Activated CD8-positive, alpha-beta T cell treated with anti-CD3 and anti-CD28 coated beads, Interleukin-2, amount 10 ng/mL, durations not matched to agents 7 days and 5 days (primary cell): ENCODE data around the gene BEND4. TPM values are rescaled to one million over a fixed set of nuclear protein-coding genes. Genes with fewer than 3 reads are reported as not detected.
"Not testable (repeated sequence)": the region's sequence is repeated elsewhere in the genome, so short reads cannot be mapped to it uniquely, and the experiment has no call there.

Source experiments
- ATAC-seq: fragments of 150-1000 bp; cut with Tn5 transposase; one replicate; pipeline ENCODE4 v1.10.0; 2021; ENCODE audit warnings: moderate library complexity
- CTCF ChIA-PET: fragments of 350-600 bp; sonication (Branson Sonifier 250); formaldehyde crosslinking; loops from one replicate; lab custom pipeline; 2021; ENCODE audit warnings: antibody characterized with exemption; lab: Charles Lee
- POLR2A ChIA-PET: fragments of 350-600 bp; sonication (Branson Sonifier 250); formaldehyde crosslinking; loops from one replicate; lab custom pipeline; 2021; ENCODE audit warnings: antibody characterized with exemption; lab: Charles Lee
- DNase-seq: peaks from one replicate; pipeline ENCODE4 v3.0.0-alpha.2; 2020
- H3K27ac Mint-ChIP-seq: one replicate; pipeline ENCODE4 v1.8.0; 2021; ENCODE audit warnings: mild to moderate bottlenecking, mixed read lengths
- H3K27me3 Mint-ChIP-seq: one replicate; pipeline ENCODE4 v1.8.0; 2021; ENCODE audit warnings: low read depth, mixed read lengths
- H3K36me3 Mint-ChIP-seq: one replicate; pipeline ENCODE4 v1.8.0; 2021; ENCODE audit warnings: low read depth, mixed read lengths
- H3K4me1 Mint-ChIP-seq: one replicate; pipeline ENCODE4 v1.8.0; 2021; ENCODE audit warnings: low read depth, mixed read lengths
- H3K4me3 Mint-ChIP-seq: one replicate; pipeline ENCODE4 v1.8.0; 2021; ENCODE audit warnings: mild to moderate bottlenecking, mixed read lengths
- H3K9me3 Mint-ChIP-seq: one replicate; pipeline ENCODE4 v1.8.0; 2022; ENCODE audit warnings: mixed read lengths; ENCODE audit not compliant: insufficient read depth
- total RNA-seq, 2 experiments: library from RNA; stranded (reverse); gene quantifications; one replicate each; pipeline ENCODE4 v1.2.3, GENCODE V29; 2021

Gene BEND4
- under 1 TPM; 0.37 to 0.81 TPM for total RNA-seq

GRCh38 chr4:42152507-42153504 lies at the start of gene BEND4:
TSS of gene BEND4 (minus strand) at chr4:42152655. CDS start at chr4:42152143, 512 bp downstream.
- POLR2A ChIA-PET = no interaction called here
- no peaks in the 10 kb centered on the region for H3K36me3 Mint-ChIP-seq
- no peaks in the 10 kb centered on the region for H3K9me3 Mint-ChIP-seq
- peaks cover 17% of the 10 kb centered on the region for H3K4me1 Mint-ChIP-seq
- H3K27me3 Mint-ChIP-seq = peaks cover 50% of the 10 kb centered on the region
- ATAC-seq (no peak), DNase-seq (no peak)
- CTCF ChIA-PET = interaction anchor here (0.6 kb wide), 1 partner anchor 96 kb away, joined by 3 read pairs; no protein-coding TSS in a partner anchor
- H3K27ac Mint-ChIP-seq = no peak within 1 kb of the TSS
- peak within 1 kb of the TSS; percentile 62 for H3K4me3 Mint-ChIP-seq

GRCh38 chr4:42197341-42197740 lies 44.9 kb upstream of the BEND4 start:
- Mint-ChIP-seq H3K4me3 (no peak overlapping the region), H3K27ac (no peak overlapping the region), H3K4me1 (no peaks in the 10 kb centered on the region), H3K36me3 (no peaks in the 10 kb centered on the region), H3K27me3 (peaks cover 2% of the 10 kb centered on the region), H3K9me3 (no peaks in the 10 kb centered on the region)
- CTCF ChIA-PET = no interaction called here
- POLR2A ChIA-PET = no interaction called here
- no peak for ATAC-seq
- DNase-seq = no peak

GRCh38 chr4:42172921-42173320 lies 20.5 kb upstream of the BEND4 start:
- no peaks in the 10 kb centered on the region for H3K27me3 Mint-ChIP-seq
- no peaks in the 10 kb centered on the region for H3K36me3 Mint-ChIP-seq
- no peak overlapping the region for H3K27ac Mint-ChIP-seq
- ATAC-seq (no peak), DNase-seq (no peak)
- ChIA-PET POLR2A (no interaction called here), CTCF (no interaction called here)
- no peaks in the 10 kb centered on the region for H3K4me1 Mint-ChIP-seq
- no peaks in the 10 kb centered on the region for H3K9me3 Mint-ChIP-seq
- H3K4me3 Mint-ChIP-seq = no peak overlapping the region

- no peak for ATAC-seq
- Mint-ChIP-seq H3K4me1 (no peaks in the 10 kb centered on the region), H3K36me3 (no peaks in the 10 kb centered on the region), H3K27ac (no peak overlapping the region), H3K9me3 (no peaks in the 10 kb centered on the region), H3K4me3 (no peak overlapping the region), H3K27me3 (no peaks in the 10 kb centered on the region)
- POLR2A ChIA-PET = no interaction called here
- DNase-seq = no peak
- CTCF ChIA-PET = no interaction called here
These were observed 19.8 kb upstream of the BEND4 start for GRCh38 chr4:42172128-42172790.

GRCh38 chr4:42167709-42168108 lies 15.3 kb upstream of the BEND4 start:
- ChIA-PET POLR2A (no interaction called here), CTCF (no interaction called here)
- DNase-seq (no peak), ATAC-seq (no peak)
- H3K4me3 Mint-ChIP-seq = no peak overlapping the region
- H3K9me3 Mint-ChIP-seq = peaks cover 4% of the 10 kb centered on the region
- no peaks in the 10 kb centered on the region for H3K36me3 Mint-ChIP-seq
- no peaks in the 10 kb centered on the region for H3K4me1 Mint-ChIP-seq
- no peak overlapping the region for H3K27ac Mint-ChIP-seq
- no peaks in the 10 kb centered on the region for H3K27me3 Mint-ChIP-seq

GRCh38 chr4:42166186-42166585 lies 13.7 kb upstream of the BEND4 start:
- H3K36me3 Mint-ChIP-seq, H3K9me3 Mint-ChIP-seq, H3K27me3 Mint-ChIP-seq, CTCF ChIA-PET, ATAC-seq, H3K4me1 Mint-ChIP-seq, H3K27ac Mint-ChIP-seq, DNase-seq, H3K4me3 Mint-ChIP-seq: not testable (repeated sequence)
- POLR2A ChIA-PET = interaction anchor here (0.6 kb wide), 1 partner anchor 10 kb away, joined by 3 read pairs; no protein-coding TSS in a partner anchor

GRCh38 chr4:42159271-42160001 lies 7.0 kb upstream of the BEND4 start:
- POLR2A ChIA-PET = no interaction called here
- no peak for DNase-seq
- H3K27ac Mint-ChIP-seq = no peak overlapping the region

GRCh38 chr4:42151568-42152506 lies 618 bp downstream of the BEND4 start:
- H3K4me3 Mint-ChIP-seq = peak overlapping the region; percentile 62
- H3K9me3 Mint-ChIP-seq = no peaks in the 10 kb centered on the region
- POLR2A ChIA-PET = no interaction called here
- H3K4me1 Mint-ChIP-seq = peaks cover 17% of the 10 kb centered on the region
- H3K27ac Mint-ChIP-seq = no peak overlapping the region
- peak; percentile 30 for DNase-seq
- H3K27me3 Mint-ChIP-seq = peaks cover 50% of the 10 kb centered on the region
- peak; percentile 73 for ATAC-seq
- CTCF ChIA-PET = interaction anchor here (0.6 kb wide), 1 partner anchor 95 kb away, joined by 3 read pairs; no protein-coding TSS in a partner anchor
- H3K36me3 Mint-ChIP-seq = no peaks in the 10 kb centered on the region

More at GRCh38 chr4:42159271-42160001, 7.0 kb upstream of the BEND4 start:
- no peak for ATAC-seq
- CTCF ChIA-PET = no interaction called here
- H3K36me3 Mint-ChIP-seq = no peaks in the 10 kb centered on the region
- H3K9me3 Mint-ChIP-seq = peaks cover 4% of the 10 kb centered on the region
- H3K4me3 Mint-ChIP-seq = no peak overlapping the region
- H3K27me3 Mint-ChIP-seq = peaks cover 7% of the 10 kb centered on the region
- H3K4me1 Mint-ChIP-seq = no peaks in the 10 kb centered on the region

- ATAC-seq = no peak
- H3K27me3 Mint-ChIP-seq = peaks cover 48% of the 10 kb centered on the region
These were observed 1.5 kb downstream of the BEND4 start for GRCh38 chr4:42150653-42151567.

GRCh38 chr4:42149004-42149403 lies 3.5 kb downstream of the BEND4 start:
- H3K27me3 Mint-ChIP-seq = peaks cover 44% of the 10 kb centered on the region
- H3K4me3 Mint-ChIP-seq = no peak overlapping the region
- ChIA-PET POLR2A (no interaction called here), CTCF (no interaction called here)
- ATAC-seq (no peak), DNase-seq (no peak)
- no peak overlapping the region for H3K27ac Mint-ChIP-seq
- peaks cover 17% of the 10 kb centered on the region for H3K4me1 Mint-ChIP-seq
- H3K36me3 Mint-ChIP-seq = no peaks in the 10 kb centered on the region
- no peaks in the 10 kb centered on the region for H3K9me3 Mint-ChIP-seq

More at GRCh38 chr4:42150653-42151567, 1.5 kb downstream of the BEND4 start:
- Mint-ChIP-seq H3K4me1 (peaks cover 17% of the 10 kb centered on the region), H3K9me3 (no peaks in the 10 kb centered on the region), H3K36me3 (no peaks in the 10 kb centered on the region), H3K4me3 (peak overlapping the region; percentile 74), H3K27ac (peak overlapping the region; percentile 74)
- DNase-seq = peak; percentile 29
- CTCF ChIA-PET = no interaction called here
- POLR2A ChIA-PET = no interaction called here
